OCI-LY7 (cell line): Measurements from ENCODE around the gene TM4SF5. TPM values are rescaled to one million over a fixed set of nuclear protein-coding genes. Genes with fewer than 3 reads are reported as not detected.

ENCODE experiments used
- BruUV-seq: library from RNA; stranded (reverse); fragments of 400-500 nt; replicated peaks from 2 replicates; lab custom pipeline; 2021; lab: Mats Ljungman, UMichigan
- CTCF ChIA-PET: fragments of 300-600 bp; sonication (Branson Sonifier 250); formaldehyde crosslinking; loops from one replicate; lab custom pipeline; 2022; ENCODE audit warnings: antibody characterized with exemption; ENCODE audit not compliant: unreplicated experiment; lab: Charles Lee
- POLR2A ChIA-PET: fragments of 300-600 bp; sonication (Branson Sonifier 250); formaldehyde crosslinking; loops from one replicate; lab custom pipeline; 2022; ENCODE audit warnings: antibody characterized with exemption; lab: Charles Lee
- DNase-seq: peaks from one replicate; pipeline ENCODE4 v3.0.0-alpha.2; 2015; ENCODE audit warnings: low spot score
- H2AFZ ChIP-seq: fragments of 200-600 bp; sonication (generic), shearing (Covaris generic); 2 replicates; pipeline ENCODE4 v1.6.1; 2014; ENCODE audit warnings: mild to moderate bottlenecking, antibody characterized with exemption, low read length, moderate library complexity
- H3K27ac ChIP-seq: fragments of 200-600 bp; sonication (generic); 2 replicates; pipeline ENCODE4 v1.5.1; 2014; ENCODE audit warnings: mixed run types, low read depth, mild to moderate bottlenecking, moderate library complexity, low read length, inconsistent platforms; ENCODE audit not compliant: poor library complexity, severe bottlenecking
- H3K36me3 ChIP-seq: fragments of 200-600 bp; sonication (generic); 2 replicates; pipeline ENCODE4 v1.6.1; 2014; ENCODE audit warnings: mild to moderate bottlenecking, antibody characterized with exemption, low read length, moderate library complexity, mixed read lengths; ENCODE audit not compliant: insufficient read depth
- H3K4me1 ChIP-seq: fragments of 200-600 bp; sonication (generic); 2 replicates; pipeline ENCODE4 v1.5.1; 2014; ENCODE audit warnings: mild to moderate bottlenecking, low read length; ENCODE audit not compliant: insufficient read depth, poor library complexity, severe bottlenecking
- H3K4me2 ChIP-seq: fragments of 200-600 bp; sonication (generic); 2 replicates; pipeline ENCODE4 v1.6.1; 2014; ENCODE audit warnings: mild to moderate bottlenecking, low read length
- H3K4me3 ChIP-seq: fragments of 200-600 bp; sonication (generic); 2 replicates; pipeline ENCODE4 v1.5.1; 2014; ENCODE audit warnings: mild to moderate bottlenecking, low read depth, low read length; ENCODE audit not compliant: poor library complexity, severe bottlenecking
- H3K79me2 ChIP-seq: fragments of 200-600 bp; sonication (generic); 2 replicates; pipeline ENCODE4 v1.6.1; 2016; ENCODE audit warnings: low read depth, mild to moderate bottlenecking, low read length, moderate library complexity, mixed read lengths; ENCODE audit not compliant: insufficient read depth
- H3K9me2 ChIP-seq: fragments of 200-600 bp; sonication (generic); 2 replicates; pipeline ENCODE4 v1.6.1; 2016; ENCODE audit warnings: mild to moderate bottlenecking, low read length, mixed read lengths; ENCODE audit not compliant: insufficient read depth
- H3K9me3 ChIP-seq: fragments of 200-600 bp; sonication (generic); 2 replicates; pipeline ENCODE4 v1.6.1; 2014; ENCODE audit warnings: mild to moderate bottlenecking, mixed run types, low read length, mixed read lengths
- H4K20me1 ChIP-seq: fragments of 200-600 bp; sonication (generic); 2 replicates; pipeline ENCODE4 v1.6.1; 2014; ENCODE audit warnings: mild to moderate bottlenecking, antibody characterized with exemption, low read length, moderate library complexity, mixed read lengths; ENCODE audit not compliant: insufficient read depth
- EZH2phosphoT487 ChIP-seq: fragments of 200-600 bp; sonication (generic); IDR thresholded peaks from 2 replicates; pipeline ENCODE4 v1.6.1; 2018; ENCODE audit warnings: low read depth, borderline replicate concordance, mild to moderate bottlenecking, mixed run types, antibody characterized with exemption, low read length, moderate library complexity, mixed read lengths
- intact Hi-C: fragments of 100-400 bp; cut with micrococcal nuclease; formaldehyde crosslinking; loops from one replicate; pipeline ENCODE4 v1.10.0; 2022; ENCODE audit not compliant: unreplicated experiment
- total RNA-seq, 2 experiments: library from RNA; depleted of rRNA in 1 of 2; stranded (reverse); fragments of >200 nt in 1 of 2; shearing (Covaris generic) in 1 of 2; gene quantifications; 2 replicates each; pipeline ENCODE4 v1.2.3, GENCODE V29; 2014 to 2022
- TF ChIP-seq, protein P1 (sequence below): fragments of 200-600 bp; sonication (generic); conservative IDR thresholded peaks from 2 replicates; pipeline ENCODE4 v1.5.1; 2014; ENCODE audit warnings: mild to moderate bottlenecking, antibody characterized with exemption, low read length, moderate library complexity, mixed read lengths

The TM4SF5 gene
- total RNA-seq, 2 experiments from 2014 or later = not detected

DNA sequence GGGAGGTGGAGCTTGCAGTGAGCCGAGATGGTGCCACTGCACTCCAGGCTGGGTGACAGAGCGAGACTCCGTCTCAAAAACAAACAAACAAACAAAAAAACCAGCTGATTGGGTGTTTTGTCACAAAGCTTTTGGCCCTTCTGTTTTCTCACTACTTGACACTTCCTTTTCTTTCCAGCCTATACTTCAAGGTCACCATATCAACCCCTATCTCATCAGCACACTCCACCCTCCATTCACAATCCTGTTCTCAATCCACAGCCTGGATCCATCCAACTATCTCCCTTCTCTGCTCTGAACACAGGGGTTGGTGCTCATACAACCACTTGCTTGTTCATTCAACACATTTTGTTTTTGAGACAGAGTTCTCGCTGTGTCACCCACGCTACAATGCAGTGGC is 47.0 kb upstream of the TM4SF5 start:
- CTCF ChIA-PET = no interaction called here
- no peak for DNase-seq
- H3K36me3 ChIP-seq = 0 out of 2 replicates have a peak, but pooled peaks cover 9% of the 10 kb centered on the region
- H3K4me3 ChIP-seq = no peak overlapping the region
- BruUV-seq = no TSS peak
- intact Hi-C loops = no loop called here
- H3K9me2 ChIP-seq = no peaks in the 10 kb centered on the region
- no peaks in the 10 kb centered on the region for H3K79me2 ChIP-seq
- POLR2A ChIA-PET = no interaction called here
- H2AFZ ChIP-seq = no peak overlapping the region
- no peak overlapping the region for H3K4me2 ChIP-seq
- no peak for TF ChIP-seq EZH2phosphoT487
- TF ChIP-seq, protein P1, sequence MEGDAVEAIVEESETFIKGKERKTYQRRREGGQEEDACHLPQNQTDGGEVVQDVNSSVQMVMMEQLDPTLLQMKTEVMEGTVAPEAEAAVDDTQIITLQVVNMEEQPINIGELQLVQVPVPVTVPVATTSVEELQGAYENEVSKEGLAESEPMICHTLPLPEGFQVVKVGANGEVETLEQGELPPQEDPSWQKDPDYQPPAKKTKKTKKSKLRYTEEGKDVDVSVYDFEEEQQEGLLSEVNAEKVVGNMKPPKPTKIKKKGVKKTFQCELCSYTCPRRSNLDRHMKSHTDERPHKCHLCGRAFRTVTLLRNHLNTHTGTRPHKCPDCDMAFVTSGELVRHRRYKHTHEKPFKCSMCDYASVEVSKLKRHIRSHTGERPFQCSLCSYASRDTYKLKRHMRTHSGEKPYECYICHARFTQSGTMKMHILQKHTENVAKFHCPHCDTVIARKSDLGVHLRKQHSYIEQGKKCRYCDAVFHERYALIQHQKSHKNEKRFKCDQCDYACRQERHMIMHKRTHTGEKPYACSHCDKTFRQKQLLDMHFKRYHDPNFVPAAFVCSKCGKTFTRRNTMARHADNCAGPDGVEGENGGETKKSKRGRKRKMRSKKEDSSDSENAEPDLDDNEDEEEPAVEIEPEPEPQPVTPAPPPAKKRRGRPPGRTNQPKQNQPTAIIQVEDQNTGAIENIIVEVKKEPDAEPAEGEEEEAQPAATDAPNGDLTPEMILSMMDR = no peak
- no peak overlapping the region for H3K27ac ChIP-seq
- H3K4me1 ChIP-seq = no peaks in the 10 kb centered on the region
- H4K20me1 ChIP-seq = no peaks in the 10 kb centered on the region
- H3K9me3 ChIP-seq = no peaks in the 10 kb centered on the region

DNA sequence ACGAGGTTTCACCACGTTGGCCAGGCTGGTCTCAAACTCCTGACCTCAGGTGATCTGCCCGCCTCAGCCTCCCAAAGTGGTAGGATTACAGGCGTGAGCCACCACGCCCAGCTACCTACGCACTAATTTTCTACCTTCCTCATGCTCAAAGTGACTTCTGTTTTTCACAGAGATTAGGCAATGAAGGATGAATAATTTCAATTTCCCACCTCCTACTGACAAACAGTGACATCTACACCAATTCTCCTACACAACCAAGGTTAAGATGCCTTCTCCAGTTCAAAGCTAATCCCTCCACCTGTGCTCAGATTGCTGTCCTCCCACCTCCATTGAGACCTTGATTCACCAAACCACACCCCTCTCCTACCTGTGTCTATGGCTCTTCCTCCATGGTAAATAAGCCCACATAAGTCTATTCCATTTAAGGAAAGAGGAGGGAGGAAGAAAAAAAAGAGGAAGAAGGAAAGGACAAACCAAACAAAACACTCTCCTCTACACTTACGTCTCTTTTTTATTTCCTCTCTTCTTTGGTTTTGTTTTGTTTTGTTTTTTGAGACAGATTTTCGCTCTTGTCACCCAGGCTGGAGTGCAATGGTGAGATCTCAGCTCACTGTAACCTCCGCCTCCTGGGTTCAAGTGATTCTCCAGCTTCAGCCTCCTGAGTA is 45.9 kb upstream of the TM4SF5 start:
- Histone ChIP-seq H3K4me2 (no peak overlapping the region), H3K79me2 (no peaks in the 10 kb centered on the region), H3K27ac (no peak overlapping the region), H3K4me3 (no peak overlapping the region), H3K9me3 (no peaks in the 10 kb centered on the region), H2AFZ (no peak overlapping the region), H4K20me1 (no peaks in the 10 kb centered on the region), H3K9me2 (no peaks in the 10 kb centered on the region), H3K4me1 (peaks cover 4% of the 10 kb centered on the region), H3K36me3 (no peaks in the 10 kb centered on the region)
- no TSS peak for BruUV-seq
- TF ChIP-seq, protein P1 = no peak
- no peak for TF ChIP-seq EZH2phosphoT487
- no peak for DNase-seq
- intact Hi-C loops = no loop called here
- ChIA-PET POLR2A (no interaction called here), CTCF (no interaction called here)

DNA sequence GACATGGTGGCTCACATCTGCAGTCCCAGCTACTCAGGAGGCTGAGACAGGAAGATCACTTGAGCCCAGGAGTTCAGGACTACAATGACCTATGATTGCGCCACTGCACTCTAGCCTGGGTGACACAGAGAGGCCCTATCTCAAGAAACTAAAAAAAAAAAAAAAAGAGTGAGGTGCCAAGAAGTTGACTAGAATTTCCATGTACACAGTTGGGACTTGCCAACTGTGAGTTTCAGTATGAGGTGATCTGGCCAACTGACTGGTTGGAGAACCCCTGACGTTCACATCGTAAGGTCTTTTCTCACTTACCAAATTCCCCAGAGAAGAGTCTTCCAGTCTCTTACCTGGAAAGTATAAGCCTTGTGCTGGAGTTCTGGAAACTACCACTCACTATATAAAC is 43.6 kb upstream of the TM4SF5 start:
- no peak overlapping the region for H3K4me3 ChIP-seq
- POLR2A ChIA-PET = no interaction called here
- CTCF ChIA-PET = no interaction called here
- no TSS peak for BruUV-seq
- no peak for TF ChIP-seq EZH2phosphoT487
- TF ChIP-seq, protein P1 = no peak
- no peak overlapping the region for H2AFZ ChIP-seq
- H3K27ac ChIP-seq = no peak overlapping the region
- intact Hi-C loops = no loop called here
- no peaks in the 10 kb centered on the region; the same call in 1 of the 2 replicates for H3K79me2 ChIP-seq
- peaks cover 19% of the 10 kb centered on the region for H3K4me1 ChIP-seq
- no peaks in the 10 kb centered on the region for H3K9me2 ChIP-seq
- H3K9me3 ChIP-seq = no peaks in the 10 kb centered on the region
- no peaks in the 10 kb centered on the region for H3K36me3 ChIP-seq
- no peaks in the 10 kb centered on the region for H4K20me1 ChIP-seq
- no peak for DNase-seq
- H3K4me2 ChIP-seq = no peak overlapping the region
